Measurements from ENCODE around the gene CNTN1.
A peak's percentile ranks its signal among the peaks of the same experiment; 100 is the strongest.

CNTN1 gene

GRCh38 chr12:40697566-40698259, 5.5 kb downstream of the CNTN1 start:
- Histone ChIP-seq H3K9me3 (ENCODE audit: control insufficient read depth, low read length) (no peaks in the 10 kb centered on the region), H3K4me3 (ENCODE audit: extremely low read depth, insufficient read depth, low read length, poor library complexity, severe bottlenecking) (no peak overlapping the region), H3K4me1 (ENCODE audit: control insufficient read depth, insufficient read depth, low read length, poor library complexity, severe bottlenecking) (no peaks in the 10 kb centered on the region), H3K36me3 (ENCODE audit: control insufficient read depth, insufficient read depth, low read length) (no peaks in the 10 kb centered on the region), H3K27ac (ENCODE audit: low read depth, low read length, severe bottlenecking) (no peak overlapping the region)
- WGBS, 2 experiments (ENCODE audit: insufficient coverage in 2 of 2), result 70% methylated on average over 2 of the region's 6 CpGs; no CpG with 5 or more reads in 1 of the 2 experiments

GRCh38 chr12:40701756-40702155, 9.5 kb downstream of the CNTN1 start:
- no peak overlapping the region for H3K27ac ChIP-seq (ENCODE audit: low read depth, low read length, severe bottlenecking)
- no peaks in the 10 kb centered on the region for H3K9me3 ChIP-seq (ENCODE audit: control insufficient read depth, low read length)
- no peak overlapping the region for H3K4me3 ChIP-seq (ENCODE audit: extremely low read depth, insufficient read depth, low read length, poor library complexity, severe bottlenecking)
- 90% methylated on average over 1 of the region's 4 CpGs; no CpG with 5 or more reads in 1 of the 2 experiments for WGBS, 2 experiments (ENCODE audit: insufficient coverage in 2 of 2)
- H3K4me1 ChIP-seq (ENCODE audit: control insufficient read depth, insufficient read depth, low read length, poor library complexity, severe bottlenecking), result no peaks in the 10 kb centered on the region
- H3K36me3 ChIP-seq (ENCODE audit: control insufficient read depth, insufficient read depth, low read length), result no peaks in the 10 kb centered on the region

GRCh38 chr12:40711121-40711520, 18.9 kb downstream of the CNTN1 start:
- no peak overlapping the region for H3K4me3 ChIP-seq (ENCODE audit: extremely low read depth, insufficient read depth, low read length, poor library complexity, severe bottlenecking)
- H3K36me3 ChIP-seq (ENCODE audit: control insufficient read depth, insufficient read depth, low read length), result no peaks in the 10 kb centered on the region
- no peaks in the 10 kb centered on the region for H3K4me1 ChIP-seq (ENCODE audit: control insufficient read depth, insufficient read depth, low read length, poor library complexity, severe bottlenecking)
- no peak overlapping the region for H3K27ac ChIP-seq (ENCODE audit: low read depth, low read length, severe bottlenecking)
- H3K9me3 ChIP-seq (ENCODE audit: control insufficient read depth, low read length), result no peaks in the 10 kb centered on the region

- Histone ChIP-seq H3K4me1 (ENCODE audit: control insufficient read depth, insufficient read depth, low read length, poor library complexity, severe bottlenecking) (no peaks in the 10 kb centered on the region), H3K4me3 (ENCODE audit: extremely low read depth, insufficient read depth, low read length, poor library complexity, severe bottlenecking) (no peak overlapping the region), H3K36me3 (ENCODE audit: control insufficient read depth, insufficient read depth, low read length) (no peaks in the 10 kb centered on the region), H3K9me3 (ENCODE audit: control insufficient read depth, low read length) (no peaks in the 10 kb centered on the region), H3K27ac (ENCODE audit: low read depth, low read length, severe bottlenecking) (no peak overlapping the region)
- 83% methylated on average over 1 of the region's 1 CpG; no CpG with 5 or more reads in 1 of the 2 experiments for WGBS, 2 experiments (ENCODE audit: insufficient coverage in 2 of 2)
These were observed 22.4 kb downstream of the CNTN1 start for GRCh38 chr12:40714636-40715035.

GRCh38 chr12:40716037-40716436, 23.8 kb downstream of the CNTN1 start:
- Histone ChIP-seq H3K36me3 (ENCODE audit: control insufficient read depth, insufficient read depth, low read length) (no peaks in the 10 kb centered on the region), H3K4me3 (ENCODE audit: extremely low read depth, insufficient read depth, low read length, poor library complexity, severe bottlenecking) (no peak overlapping the region), H3K27ac (ENCODE audit: low read depth, low read length, severe bottlenecking) (no peak overlapping the region), H3K4me1 (ENCODE audit: control insufficient read depth, insufficient read depth, low read length, poor library complexity, severe bottlenecking) (no peaks in the 10 kb centered on the region), H3K9me3 (ENCODE audit: control insufficient read depth, low read length) (no peaks in the 10 kb centered on the region)

- Histone ChIP-seq H3K9me3 (ENCODE audit: control insufficient read depth, low read length) (no peaks in the 10 kb centered on the region), H3K4me3 (ENCODE audit: extremely low read depth, insufficient read depth, low read length, poor library complexity, severe bottlenecking) (no peak overlapping the region)
- WGBS, 2 experiments (ENCODE audit: insufficient coverage in 2 of 2), result 83% methylated on average over 1 of the region's 1 CpG; no CpG with 5 or more reads in 1 of the 2 experiments
These were observed 25.3 kb downstream of the CNTN1 start for GRCh38 chr12:40717576-40717975.

GRCh38 chr12:40718878-40719372, 26.7 kb downstream of the CNTN1 start:
- Histone ChIP-seq H3K36me3 (ENCODE audit: control insufficient read depth, insufficient read depth, low read length) (no peaks in the 10 kb centered on the region), H3K27ac (ENCODE audit: low read depth, low read length, severe bottlenecking) (no peak overlapping the region), H3K9me3 (ENCODE audit: control insufficient read depth, low read length) (no peaks in the 10 kb centered on the region), H3K4me3 (ENCODE audit: extremely low read depth, insufficient read depth, low read length, poor library complexity, severe bottlenecking) (no peak overlapping the region), H3K4me1 (ENCODE audit: control insufficient read depth, insufficient read depth, low read length, poor library complexity, severe bottlenecking) (no peaks in the 10 kb centered on the region)
- no CpG with 5 or more reads among the region's 2 CpGs for WGBS, 2 experiments (ENCODE audit: insufficient coverage in 2 of 2)

More at GRCh38 chr12:40717576-40717975, 25.3 kb downstream of the CNTN1 start:
- Histone ChIP-seq H3K4me1 (ENCODE audit: control insufficient read depth, insufficient read depth, low read length, poor library complexity, severe bottlenecking) (no peaks in the 10 kb centered on the region), H3K36me3 (ENCODE audit: control insufficient read depth, insufficient read depth, low read length) (no peaks in the 10 kb centered on the region), H3K27ac (ENCODE audit: low read depth, low read length, severe bottlenecking) (no peak overlapping the region)

- Histone ChIP-seq H3K27ac (ENCODE audit: low read depth, low read length, severe bottlenecking) (no peak overlapping the region), H3K4me3 (ENCODE audit: extremely low read depth, insufficient read depth, low read length, poor library complexity, severe bottlenecking) (no peak overlapping the region), H3K9me3 (ENCODE audit: control insufficient read depth, low read length) (no peaks in the 10 kb centered on the region), H3K36me3 (ENCODE audit: control insufficient read depth, insufficient read depth, low read length) (no peaks in the 10 kb centered on the region), H3K4me1 (ENCODE audit: control insufficient read depth, insufficient read depth, low read length, poor library complexity, severe bottlenecking) (no peaks in the 10 kb centered on the region)
- whole genome bisulfite sequencing, 2 experiments (ENCODE audit: insufficient coverage in 2 of 2), result 100% methylated on average over 1 to 2 of the region's 6 CpGs
These were observed 30.8 kb downstream of the CNTN1 start for GRCh38 chr12:40723001-40723400.

- H3K4me3 ChIP-seq (ENCODE audit: extremely low read depth, insufficient read depth, low read length, poor library complexity, severe bottlenecking), result no peak overlapping the region
- no peaks in the 10 kb centered on the region for H3K9me3 ChIP-seq (ENCODE audit: control insufficient read depth, low read length)
- H3K27ac ChIP-seq (ENCODE audit: low read depth, low read length, severe bottlenecking), result no peak overlapping the region
- no peaks in the 10 kb centered on the region for H3K36me3 ChIP-seq (ENCODE audit: control insufficient read depth, insufficient read depth, low read length)
- H3K4me1 ChIP-seq (ENCODE audit: control insufficient read depth, insufficient read depth, low read length, poor library complexity, severe bottlenecking), result no peaks in the 10 kb centered on the region
- no CpG with 5 or more reads among the region's 1 CpG for WGBS, 2 experiments (ENCODE audit: insufficient coverage in 2 of 2)
These were observed 34.1 kb downstream of the CNTN1 start for GRCh38 chr12:40726366-40726765.

- H3K4me1 ChIP-seq (ENCODE audit: control insufficient read depth, insufficient read depth, low read length, poor library complexity, severe bottlenecking), result no peaks in the 10 kb centered on the region
- H3K9me3 ChIP-seq (ENCODE audit: control insufficient read depth, low read length), result no peaks in the 10 kb centered on the region
- peak overlapping the region; percentile 24 for H3K27ac ChIP-seq (ENCODE audit: low read depth, low read length, severe bottlenecking)
- H3K36me3 ChIP-seq (ENCODE audit: control insufficient read depth, insufficient read depth, low read length), result no peaks in the 10 kb centered on the region
- no peak overlapping the region for H3K4me3 ChIP-seq (ENCODE audit: extremely low read depth, insufficient read depth, low read length, poor library complexity, severe bottlenecking)
- 83% methylated on average over 1 of the region's 4 CpGs for WGBS, 2 experiments (ENCODE audit: insufficient coverage in 2 of 2)
These were observed 35.7 kb downstream of the CNTN1 start for GRCh38 chr12:40727774-40728483.

GRCh38 chr12:40730281-40730680, 38.0 kb downstream of the CNTN1 start:
- Histone ChIP-seq H3K4me3 (ENCODE audit: extremely low read depth, insufficient read depth, low read length, poor library complexity, severe bottlenecking) (no peak overlapping the region), H3K9me3 (ENCODE audit: control insufficient read depth, low read length) (no peaks in the 10 kb centered on the region), H3K4me1 (ENCODE audit: control insufficient read depth, insufficient read depth, low read length, poor library complexity, severe bottlenecking) (no peaks in the 10 kb centered on the region), H3K27ac (ENCODE audit: low read depth, low read length, severe bottlenecking) (no peak overlapping the region), H3K36me3 (ENCODE audit: control insufficient read depth, insufficient read depth, low read length) (no peaks in the 10 kb centered on the region)
- WGBS, 2 experiments (ENCODE audit: insufficient coverage in 2 of 2), result 89% methylated on average over 1 of the region's 1 CpG; no CpG with 5 or more reads in 1 of the 2 experiments

Data from mesodermal cell (in vitro differentiated cells).